Measurements from ENCODE around the gene AQP2. TPM values are rescaled to one million over a fixed set of nuclear protein-coding genes. Genes with fewer than 3 reads are reported as not detected.

AQP2 gene
- polyA plus RNA-seq, 1 of the 3 experiments (the other 2 are of a cell fraction) = not detected

- ChIA-PET CTCF (interaction anchor here (1.2 to 12.0 kb wide), 4 partner anchors 13 to 141 kb away, joined by 4 to 90 read pairs (median 6); partner anchors contain the start of gene FAIM2), POLR2A (no interaction called here)
- Histone ChIP-seq H3K4me2 (no peak overlapping the region), H3K36me3 (replicated peaks in 1 of 2; ENCODE audit: control insufficient read depth in 1 of 2, insufficient read depth in 2 of 2, low read length in 1 of 2) (no peaks in the 10 kb centered on the region), H3F3A (replicated peaks; ENCODE audit: insufficient read depth) (no peaks in the 10 kb centered on the region), H3K4me3 (ENCODE audit: low read depth in 2 of 2, low read length in 1 of 2) (no peak overlapping the region), H3K4me1 (ENCODE audit: control insufficient read depth in 1 of 2, insufficient read depth in 2 of 2, low read depth in 1 of 2, low read length in 1 of 2) (peaks cover 0 to 5% of the 10 kb centered on the region in 2 experiments; a peak in 1 of 4 replicates), H4K20me1 (ENCODE audit: insufficient read depth) (no peaks in the 10 kb centered on the region), H2AFZ (ENCODE audit: low read depth) (no peak overlapping the region), H3K27me3 (ENCODE audit: insufficient read depth) (no peaks in the 10 kb centered on the region), H3K9ac (no peak overlapping the region), H3K9me3 (no peaks in the 10 kb centered on the region), H3K79me2 (ENCODE audit: insufficient read depth) (no peaks in the 10 kb centered on the region), H3K9me2 (no peaks in the 10 kb centered on the region), H3K27ac (ENCODE audit: low read depth in 2 of 2, low read length in 1 of 2) (no peak overlapping the region)
- 87% methylated on average over 7 of the region's 7 CpGs for WGBS (ENCODE audit: low lambda C conversion rate)
- TF ChIP-seq FOSL2 (IDR thresholded peaks at IDR 0.05; ENCODE audit: borderline replicate concordance, low read depth) = no peak
- TF ChIP-seq MAX (IDR thresholded peaks at IDR 0.05; ENCODE audit: low read depth) = no peak
- DNase-seq = no peak
Measured at GRCh38 chr12:49929581-49929980, 21.0 kb upstream of the AQP2 start.

- no peaks in the 10 kb centered on the region for H4K20me1 ChIP-seq (ENCODE audit: insufficient read depth)
- no peaks in the 10 kb centered on the region for H3K9me2 ChIP-seq
- POLR2A ChIA-PET = no interaction called here
- H3K36me3 ChIP-seq (replicated peaks in 1 of 2; ENCODE audit: control insufficient read depth in 1 of 2, insufficient read depth in 2 of 2, low read length in 1 of 2) = no peaks in the 10 kb centered on the region
- CTCF ChIA-PET = interaction anchor here (3.8 to 12.0 kb wide), 2 partner anchors 16 to 36 kb away, joined by 18 to 90 read pairs; no protein-coding TSS in a partner anchor
- H3F3A ChIP-seq (replicated peaks; ENCODE audit: insufficient read depth) = no peaks in the 10 kb centered on the region
- H3K27ac ChIP-seq (ENCODE audit: low read depth in 2 of 2, low read length in 1 of 2) = 0 out of 4 replicates have a peak overlapping the region, but pooled peaks of 1 of the 2 experiments have one; percentile 6
- DNase-seq = no peak
- H3K4me1 ChIP-seq (ENCODE audit: control insufficient read depth in 1 of 2, insufficient read depth in 2 of 2, low read depth in 1 of 2, low read length in 1 of 2) = peaks cover 0 to 5% of the 10 kb centered on the region in 2 experiments; a peak in 1 of 4 replicates
- H3K79me2 ChIP-seq (ENCODE audit: insufficient read depth) = no peaks in the 10 kb centered on the region
- TF ChIP-seq USF1 (IDR thresholded peaks at IDR 0.05; ENCODE audit: borderline replicate concordance, low read depth) = no peak
- peak; percentile 24 for TF ChIP-seq JUND (IDR thresholded peaks at IDR 0.05)
- TF ChIP-seq TEAD4 (IDR thresholded peaks at IDR 0.05; ENCODE audit: borderline replicate concordance, insufficient read depth) = no peak
- TF ChIP-seq YY1 (IDR thresholded peaks at IDR 0.05; ENCODE audit: low read depth) = no peak
- TF ChIP-seq MAX (IDR thresholded peaks at IDR 0.05; ENCODE audit: low read depth) = 0 out of 2 replicates have a peak, but pooled peaks have one; percentile 23
- TF ChIP-seq EP300 (IDR thresholded peaks at IDR 0.05; ENCODE audit: borderline replicate concordance in 1 of 2, low read depth in 1 of 2, low read length in 1 of 2) = no peak
- no peak for TF ChIP-seq RFX5 (IDR thresholded peaks at IDR 0.05; ENCODE audit: low read length)
- TF ChIP-seq CTCF (IDR thresholded peaks at IDR 0.05) = peak; percentile 34; the same call in 1 of the 2 replicates
- TF ChIP-seq FOSL2 (IDR thresholded peaks at IDR 0.05; ENCODE audit: borderline replicate concordance, low read depth) = peak; percentile 61
- H3K4me2 ChIP-seq = no peak overlapping the region
- no peaks in the 10 kb centered on the region for H3K27me3 ChIP-seq (ENCODE audit: insufficient read depth)
- H3K4me3 ChIP-seq (ENCODE audit: low read depth in 2 of 2, low read length in 1 of 2) = no peak overlapping the region
- no peak overlapping the region for H3K9ac ChIP-seq
- 65% methylated on average over 3 of the region's 3 CpGs for WGBS (ENCODE audit: low lambda C conversion rate)
- H2AFZ ChIP-seq (ENCODE audit: low read depth) = no peak overlapping the region
- H3K9me3 ChIP-seq = no peaks in the 10 kb centered on the region
Measured at GRCh38 chr12:49930515-49931288, 19.8 kb upstream of the AQP2 start.

Data from SK-N-SH (cell line).